Transverse colon (tissue), 4 donors: ENCODE data around the gene NUCB1. TPM values are rescaled to one million over a fixed set of nuclear protein-coding genes. Genes with fewer than 3 reads are reported as not detected.
A peak's percentile ranks its signal among the peaks of the same experiment; 100 is the strongest.
"Not testable (repeated sequence)": the region's sequence is repeated elsewhere in the genome, so short reads cannot be mapped to it uniquely, and the experiment has no call there.

Source experiments
- DNase-seq: peaks from one replicate; pipeline ENCODE4 v3.0.0-alpha.2; 2019
- H3K27ac ChIP-seq, 4 donors: fragments of 200-600 bp; sonication (generic); 2 replicates each; pipeline ENCODE4 v1.5.1; 2016 to 2018; ENCODE audit warnings: inconsistent platforms in 4 of 4
- H3K27me3 ChIP-seq: fragments of 200-600 bp; sonication (generic); 2 replicates; pipeline ENCODE4 v1.5.1; 2017; ENCODE audit warnings: inconsistent platforms
- H3K36me3 ChIP-seq, 4 donors: fragments of 200-600 bp; sonication (generic); 2 replicates each; pipeline ENCODE4 v1.5.1; 2017 to 2019; ENCODE audit warnings: inconsistent platforms in 4 of 4
- H3K4me1 ChIP-seq, 4 donors: fragments of 200-600 bp; sonication (generic); 2 replicates each; pipeline ENCODE4 v1.5.1; 2017 to 2020; ENCODE audit warnings: inconsistent platforms in 4 of 4
- H3K4me3 ChIP-seq, 4 donors: fragments of 200-600 bp; sonication (generic); 1 replicate in 1 of 4; 2 replicates in 3 of 4; pipeline versions ENCODE4 v1.5.1 to v1.6.1; 2017 to 2019; ENCODE audit warnings: inconsistent platforms in 4 of 4
- H3K9me3 ChIP-seq, 2 donors: fragments of 200-600 bp; sonication (generic); 2 replicates each; pipeline ENCODE4 v1.5.1; 2017 to 2019; ENCODE audit warnings: inconsistent platforms in 2 of 2
- CTCF ChIP-seq, 5 experiments: fragments of 200-600 bp in 3 of 5; fragments of 450-650 bp in 2 of 5; sonication (generic) in 3 of 5; IDR thresholded peaks; 1 replicate in 2 of 5; 2 replicates in 3 of 5; pipeline ENCODE4 v1.5.1; 2016 to 2017; ENCODE audit warnings: antibody characterized with exemption in 5 of 5, inconsistent platforms in 3 of 5, mild to moderate bottlenecking in 2 of 5, moderate library complexity in 1 of 5
- EP300 ChIP-seq: sonication (generic); formaldehyde crosslinking; IDR thresholded peaks from one replicate; pipeline ENCODE4 v1.6.1; 2017; ENCODE audit warnings: antibody characterized with exemption, low read depth
- POLR2A ChIP-seq: fragments of 450-650 bp; IDR thresholded peaks from one replicate; pipeline ENCODE4 v1.6.1; 2016; ENCODE audit warnings: antibody characterized with exemption, mild to moderate bottlenecking, moderate library complexity
- POLR2AphosphoS5 ChIP-seq, 3 donors: sonication (generic); formaldehyde crosslinking; IDR thresholded peaks; one replicate each; pipeline ENCODE4 v1.6.1; 2016; ENCODE audit warnings: antibody characterized with exemption in 3 of 3
- WGBS, 2 donors: methylation state at CpG; one replicate each; pipeline ENCODE4 v1.1.5; 2018; ENCODE audit warnings: low coverage in 1 of 2; 5-methylcytosine and 5-hydroxymethylcytosine counted together
- in situ Hi-C, 4 donors: fragments of 200-750 bp; cut with MboI; loops; one replicate each; pipeline versions ENCODE4 v1.15.0 to v1.15.1; 2017; ENCODE audit warnings: low sequenced_read_pairs in 3 of 4, low pct_ligation_motif_present in 1 of 4, low pct_unique_long_range_greater_than_20kb in 1 of 4
- intact Hi-C: fragments of 100-400 bp; cut with DNase I; formaldehyde crosslinking; loops from one replicate; pipeline ENCODE4 v1.15.1; 2023; ENCODE audit warnings: low total_unique reads
- total RNA-seq, 4 donors: library from RNA; depleted of rRNA; stranded (reverse); fragments of >200 nt; gene quantifications; one replicate each; pipeline ENCODE4 v1.1.0, GENCODE V29; 2016

NUCB1 gene
- total RNA-seq, 4 donors from 2014 or later = 135 to 196 (median 174) TPM

- TF ChIP-seq POLR2A (no peak), POLR2AphosphoS5 (IDR thresholded peaks at IDR 0.05) (peak in 2 of 3 donors; percentile 41 to 51)
- Histone ChIP-seq H3K27me3 (peaks cover 3% of the 10 kb centered on the region), H3K36me3 (no peaks in the 10 kb centered on the region), H3K4me3 (no peak overlapping the region), H3K27ac (peak overlapping the region in 1 of 4 donors; percentile 21), H3K4me1 (peaks cover 0 to 6% (median 3%) of the 10 kb centered on the region in 4 donors), H3K9me3 (no peaks in the 10 kb centered on the region)
- intact Hi-C loops = no loop called here
- WGBS, 2 donors = 19 to 20% methylated on average over 4 to 10 of the region's 10 CpGs
- peak; percentile 23 for DNase-seq
- in situ Hi-C loops = no loop called here
Observed at GRCh38 chr19:48926909-48927308, 26.8 kb downstream of the NUCB1 start.

GRCh38 chr19:48927692-48928091 is 27.6 kb downstream of the NUCB1 start:
- in situ Hi-C loops, H3K36me3 ChIP-seq, H3K4me3 ChIP-seq, H3K27ac ChIP-seq, DNase-seq, intact Hi-C loops, H3K9me3 ChIP-seq, H3K4me1 ChIP-seq: not testable (repeated sequence)
- WGBS, 2 donors = 52 to 71% methylated on average over 12 to 17 of the region's 17 CpGs
- peaks cover 11% of the 10 kb centered on the region for H3K27me3 ChIP-seq

- H3K27me3 ChIP-seq = peaks cover 14% of the 10 kb centered on the region
- H3K4me3 ChIP-seq = no peak overlapping the region
- H3K27ac ChIP-seq = no peak overlapping the region
- H3K9me3 ChIP-seq = no peaks in the 10 kb centered on the region
- in situ Hi-C loops (no loop called here), intact Hi-C loops (no loop called here)
- H3K4me1 ChIP-seq = peaks cover 0 to 12% (median 4%) of the 10 kb centered on the region in 4 donors
- TF ChIP-seq EP300 = no peak
- no peak for TF ChIP-seq POLR2AphosphoS5 (IDR thresholded peaks at IDR 0.05)
- TF ChIP-seq CTCF (IDR thresholded peaks at IDR 0.05) = no peak
- no peak for TF ChIP-seq POLR2A
- 47 to 59% methylated on average over 11 to 15 of the region's 15 CpGs for WGBS, 2 donors
- no peak for DNase-seq
- no peaks in the 10 kb centered on the region for H3K36me3 ChIP-seq
Observed at GRCh38 chr19:48928164-48929025, 28.3 kb downstream of the NUCB1 start.

GRCh38 chr19:48933382-48933932 is 33.3 kb downstream of the NUCB1 start, which contains the start of gene DHDH:
Gene DHDH, plus strand, starts transcription at chr19:48933699. Its CDS starts 23 bp downstream, at chr19:48933722.
- 0 to 1% methylated on average over 1 to 43 of the region's 43 CpGs for WGBS, 2 donors
- in situ Hi-C loops (no loop called here), intact Hi-C loops (no loop called here)
- DNase-seq = peak; percentile 91
- Histone ChIP-seq H3K4me3 (peak within 1 kb of the TSS in 3 of 4 donors; percentile 17 to 55 (median 26)), H3K4me1 (peaks cover 3 to 16% (median 6%) of the 10 kb centered on the region in 4 donors), H3K27me3 (peaks cover 14% of the 10 kb centered on the region), H3K9me3 (no peaks in the 10 kb centered on the region), H3K27ac (no peak within 1 kb of the TSS), H3K36me3 (no peaks in the 10 kb centered on the region)
- TF ChIP-seq EP300 (no peak), POLR2AphosphoS5 (IDR thresholded peaks at IDR 0.05) (peak in 1 of 3 donors; percentile 24), CTCF (IDR thresholded peaks at IDR 0.05) (no peak), POLR2A (no peak)

- Histone ChIP-seq H3K4me1 (peaks cover 3 to 16% (median 6%) of the 10 kb centered on the region in 4 donors), H3K27me3 (peaks cover 14% of the 10 kb centered on the region), H3K36me3 (no peaks in the 10 kb centered on the region), H3K4me3 (no peak overlapping the region), H3K9me3 (no peaks in the 10 kb centered on the region), H3K27ac (no peak overlapping the region)
- in situ Hi-C loops (no loop called here), intact Hi-C loops (no loop called here)
- WGBS, 2 donors = 85% methylated on average over 19 of the region's 19 CpGs; no CpG with 5 or more reads in 1 of the 2 donors
- DNase-seq = no peak
- TF ChIP-seq POLR2A = no peak
- TF ChIP-seq POLR2AphosphoS5 (IDR thresholded peaks at IDR 0.05) = no peak
- TF ChIP-seq CTCF (IDR thresholded peaks at IDR 0.05) = no peak
- TF ChIP-seq EP300 = no peak
Observed at GRCh38 chr19:48934837-48935236, 34.7 kb downstream of the NUCB1 start.
